Large intestine (tissue), 3 donors: ENCODE measurements around the gene SEMA4G. TPM values are rescaled to one million over a fixed set of nuclear protein-coding genes. Genes with fewer than 3 reads are reported as not detected.

Experiments
- DNase-seq, 2 donors: peaks; one replicate each; pipeline versions ENCODE4 v3.0.0 to v3.0.0-alpha.2; 2013
- H3K27ac ChIP-seq: one replicate; pipeline ENCODE4 v1.5.1; 2013; ENCODE audit warnings: low read length
- H3K27me3 ChIP-seq: 2 replicates; pipeline ENCODE4 v1.6.1; 2013; ENCODE audit warnings: low read length; ENCODE audit not compliant: control insufficient read depth, insufficient read depth
- H3K36me3 ChIP-seq: 2 replicates; pipeline ENCODE4 v1.6.1; 2013; ENCODE audit warnings: low read length; ENCODE audit not compliant: control insufficient read depth, insufficient read depth
- H3K4me1 ChIP-seq: one replicate; pipeline ENCODE4 v1.6.1; 2013; ENCODE audit warnings: low read length; ENCODE audit not compliant: control insufficient read depth, insufficient read depth
- H3K4me3 ChIP-seq: one replicate; pipeline ENCODE4 v1.5.1; 2013; ENCODE audit warnings: low read length
- H3K9me3 ChIP-seq: one replicate; pipeline ENCODE4 v1.6.1; 2013; ENCODE audit warnings: mild to moderate bottlenecking, low read depth, low read length, moderate library complexity; ENCODE audit not compliant: control insufficient read depth
- WGBS: methylation state at CpG from one replicate; pipeline ENCODE4 v1.1.5; 2013; ENCODE audit warnings: low lambda C conversion rate; ENCODE audit not compliant: insufficient coverage; 5-methylcytosine and 5-hydroxymethylcytosine counted together
- polyA plus RNA-seq: library from polyadenylated mRNA; unstranded; fragments of 120-200 nt; gene quantifications from one replicate; pipeline ENCODE4 v1.2.1, GENCODE V29; 2013

The SEMA4G gene
- polyA plus RNA-seq, 1 donor = 121 TPM

DNA sequence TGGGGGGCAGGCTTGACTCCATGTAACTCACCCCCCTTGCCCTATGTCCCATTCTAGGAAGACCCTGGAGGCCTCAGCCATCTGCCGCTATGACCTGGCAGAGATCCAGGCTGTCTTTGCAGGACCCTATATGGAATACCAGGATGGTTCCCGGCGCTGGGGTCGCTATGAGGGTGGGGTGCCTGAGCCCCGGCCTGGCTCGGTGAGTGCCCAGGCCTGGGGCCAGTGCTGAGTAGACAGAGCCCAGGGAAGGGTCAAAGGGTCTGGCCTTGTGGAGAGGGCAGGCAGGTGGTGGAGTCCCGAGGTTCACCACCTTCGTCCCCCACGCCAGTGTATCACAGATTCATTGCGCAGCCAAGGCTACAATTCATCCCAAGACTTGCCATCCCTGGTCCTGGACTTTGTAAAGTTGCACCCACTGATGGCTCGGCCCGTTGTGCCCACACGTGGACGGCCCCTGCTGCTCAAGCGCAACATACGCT is 10.5 kb downstream of the SEMA4G start:
- Histone ChIP-seq H3K27ac (no peak overlapping the region), H3K36me3 (peaks cover 90% of the 10 kb centered on the region), H3K4me1 (no peaks in the 10 kb centered on the region), H3K4me3 (no peak overlapping the region), H3K9me3 (no peaks in the 10 kb centered on the region), H3K27me3 (no peaks in the 10 kb centered on the region)
- WGBS = no CpG with 5 or more reads among the region's 16 CpGs
- no peak for DNase-seq

DNA sequence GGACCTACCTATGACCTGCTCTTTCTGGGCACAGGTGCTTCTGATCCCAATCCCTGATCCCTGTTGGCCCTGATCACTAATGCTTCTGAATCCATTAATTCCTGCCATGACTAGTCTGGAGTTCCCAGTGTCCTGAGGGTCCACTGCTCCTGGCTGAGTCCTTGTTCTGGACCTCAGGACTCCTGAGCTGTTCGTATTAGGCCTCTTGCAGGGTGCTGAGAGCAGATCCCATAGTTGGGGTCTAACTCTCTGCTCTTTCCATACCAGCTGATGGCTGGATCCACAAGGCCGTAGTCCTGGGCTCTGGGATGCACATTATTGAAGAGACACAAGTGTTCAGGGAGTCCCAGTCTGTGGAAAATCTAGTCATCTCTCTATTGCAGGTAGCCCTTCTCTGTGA is 11.0 kb downstream of the SEMA4G start:
- DNase-seq = no peak
- Histone ChIP-seq H3K4me3 (no peak overlapping the region), H3K4me1 (peaks cover 4% of the 10 kb centered on the region), H3K27ac (no peak overlapping the region), H3K9me3 (no peaks in the 10 kb centered on the region), H3K27me3 (no peaks in the 10 kb centered on the region), H3K36me3 (peaks cover 90% of the 10 kb centered on the region)
- WGBS = no CpG with 5 or more reads among the region's 2 CpGs

DNA sequence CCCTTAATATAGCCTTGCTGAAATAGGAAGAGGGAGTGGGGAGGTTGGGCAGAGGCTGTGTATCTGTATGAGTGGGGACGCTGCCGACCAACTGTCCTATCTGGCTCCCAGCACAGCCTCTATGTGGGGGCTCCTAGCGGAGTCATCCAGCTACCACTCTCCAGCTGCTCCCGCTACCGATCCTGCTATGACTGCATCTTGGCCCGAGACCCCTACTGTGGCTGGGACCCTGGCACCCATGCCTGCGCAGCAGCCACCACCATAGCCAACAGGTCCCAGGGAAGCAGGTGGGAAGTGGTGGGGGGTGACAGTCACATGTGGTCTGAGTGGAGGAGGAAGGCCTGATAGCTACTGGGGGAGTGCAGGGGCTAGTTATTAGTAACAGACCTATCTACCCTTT is 11.4 kb downstream of the SEMA4G start:
- WGBS = no CpG with 5 or more reads among the region's 7 CpGs
- no peak overlapping the region for H3K27ac ChIP-seq
- H3K4me1 ChIP-seq = peaks cover 8% of the 10 kb centered on the region
- DNase-seq = no peak
- no peaks in the 10 kb centered on the region for H3K9me3 ChIP-seq
- no peaks in the 10 kb centered on the region for H3K27me3 ChIP-seq
- peaks cover 89% of the 10 kb centered on the region for H3K36me3 ChIP-seq
- no peak overlapping the region for H3K4me3 ChIP-seq

DNA sequence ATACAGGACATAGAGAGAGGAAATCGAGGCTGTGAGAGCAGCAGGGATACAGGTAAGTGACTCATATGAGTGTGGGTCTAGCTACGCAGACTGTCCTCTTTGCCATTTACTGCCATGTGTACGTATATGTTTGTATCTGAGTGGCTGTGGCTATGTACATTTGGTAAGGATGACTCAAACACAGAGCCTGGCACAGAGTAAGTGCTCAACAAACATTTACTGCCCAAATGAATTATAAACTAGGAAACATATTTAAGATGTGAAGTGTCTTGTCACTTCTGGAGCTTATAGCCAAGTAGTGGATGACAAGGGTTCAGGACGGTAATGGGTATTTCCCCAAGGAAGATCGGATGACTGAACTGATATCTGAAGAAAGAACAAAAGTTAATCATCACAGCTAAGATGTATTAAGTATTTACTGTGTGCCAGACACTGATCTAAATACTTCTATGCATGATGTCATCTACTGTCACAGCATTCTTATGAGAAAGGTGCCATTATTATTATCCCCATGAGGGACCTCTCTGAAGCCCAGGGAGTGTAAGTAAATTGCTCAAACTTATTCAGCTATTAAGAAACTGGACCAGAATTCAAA is 12.0 kb downstream of the SEMA4G start:
- DNase-seq = no peak
- Histone ChIP-seq H3K27ac (no peak overlapping the region), H3K9me3 (no peaks in the 10 kb centered on the region), H3K27me3 (no peaks in the 10 kb centered on the region), H3K4me1 (peaks cover 14% of the 10 kb centered on the region), H3K36me3 (peaks cover 88% of the 10 kb centered on the region), H3K4me3 (no peak overlapping the region)
- no CpG with 5 or more reads among the region's 5 CpGs for WGBS

DNA sequence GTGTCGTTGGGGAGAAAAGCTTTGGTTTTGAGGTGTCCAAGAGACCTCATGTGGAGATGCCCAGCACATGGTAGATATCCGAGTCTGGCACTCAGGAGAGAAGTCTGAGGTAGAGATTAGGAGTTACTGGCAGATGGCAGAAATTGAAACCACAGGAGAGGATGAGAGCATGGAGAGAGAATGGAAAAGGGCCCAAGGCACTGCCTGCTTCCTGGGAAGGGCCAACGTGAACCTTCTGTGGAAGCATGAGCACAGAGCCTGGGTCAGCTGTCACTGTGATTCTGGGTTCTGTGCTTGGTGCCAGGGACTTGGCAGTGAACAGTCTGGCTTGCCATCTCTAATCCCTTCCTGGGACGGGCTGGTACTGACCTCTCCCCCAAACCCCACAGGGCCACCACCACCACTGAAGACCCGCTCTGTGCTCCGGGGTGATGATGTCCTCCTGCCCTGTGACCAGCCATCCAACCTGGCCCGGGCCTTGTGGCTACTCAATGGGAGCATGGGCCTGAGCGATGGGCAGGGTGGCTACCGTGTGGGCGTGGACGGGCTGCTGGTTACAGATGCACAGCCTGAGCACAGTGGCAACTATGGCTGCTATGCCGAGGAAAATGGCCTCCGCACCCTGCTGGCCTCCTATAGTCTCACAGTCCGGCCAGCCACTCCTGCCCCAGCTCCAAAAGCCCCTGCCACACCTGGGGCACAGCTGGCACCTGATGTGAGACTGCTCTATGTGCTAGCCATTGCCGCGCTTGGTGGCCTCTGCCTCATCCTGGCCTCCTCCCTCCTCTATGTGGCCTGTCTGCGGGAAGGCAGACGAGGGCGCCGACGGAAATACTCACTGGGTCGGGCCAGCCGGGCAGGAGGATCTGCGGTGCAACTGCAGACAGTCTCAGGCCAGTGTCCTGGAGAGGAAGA is 13.9 kb downstream of the SEMA4G start:
- peaks cover 23% of the 10 kb centered on the region for H3K4me1 ChIP-seq
- H3K36me3 ChIP-seq = peaks cover 74% of the 10 kb centered on the region
- no peak for DNase-seq
- H3K27me3 ChIP-seq = no peaks in the 10 kb centered on the region
- 100% methylated on average over 1 of the region's 24 CpGs for WGBS
- no peak overlapping the region for H3K27ac ChIP-seq
- no peaks in the 10 kb centered on the region for H3K9me3 ChIP-seq
- no peak overlapping the region for H3K4me3 ChIP-seq

DNA sequence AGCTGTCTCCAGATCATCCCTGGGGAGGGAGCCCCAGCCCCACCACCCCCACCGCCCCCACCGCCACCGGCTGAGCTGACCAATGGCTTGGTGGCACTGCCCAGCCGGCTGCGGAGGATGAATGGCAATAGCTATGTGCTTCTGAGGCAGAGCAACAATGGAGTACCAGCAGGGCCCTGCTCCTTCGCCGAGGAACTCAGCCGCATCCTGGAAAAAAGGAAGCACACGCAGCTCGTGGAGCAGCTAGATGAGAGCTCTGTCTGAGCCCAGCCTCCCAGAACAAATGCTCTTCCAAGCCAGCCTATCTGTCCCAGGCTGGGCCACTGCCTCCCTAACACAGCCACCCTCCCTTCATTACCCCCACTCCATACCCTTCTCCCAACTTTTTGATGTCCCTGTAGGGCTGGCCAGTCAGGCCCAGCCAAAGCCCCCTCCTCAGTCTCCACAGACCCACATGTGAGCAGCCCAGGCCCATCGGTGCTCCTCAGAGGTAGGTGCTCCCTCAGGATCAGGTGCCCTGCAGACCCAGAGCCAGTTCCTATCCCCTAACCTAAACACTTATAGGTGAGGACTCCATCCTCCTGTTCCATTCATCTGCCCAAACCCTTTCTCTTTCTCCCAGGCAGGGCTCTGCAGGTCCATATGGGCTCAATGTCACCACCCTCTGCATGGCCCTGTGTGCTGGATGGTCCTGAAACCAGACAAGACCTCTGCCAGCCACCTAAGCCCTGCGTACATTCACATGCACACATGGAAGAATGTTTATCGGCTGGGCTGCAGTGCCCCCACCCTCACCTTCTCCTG is 14.8 kb downstream of the SEMA4G start:
- peaks cover 68% of the 10 kb centered on the region for H3K36me3 ChIP-seq
- WGBS = no CpG with 5 or more reads among the region's 13 CpGs
- no peak for DNase-seq

DNA sequence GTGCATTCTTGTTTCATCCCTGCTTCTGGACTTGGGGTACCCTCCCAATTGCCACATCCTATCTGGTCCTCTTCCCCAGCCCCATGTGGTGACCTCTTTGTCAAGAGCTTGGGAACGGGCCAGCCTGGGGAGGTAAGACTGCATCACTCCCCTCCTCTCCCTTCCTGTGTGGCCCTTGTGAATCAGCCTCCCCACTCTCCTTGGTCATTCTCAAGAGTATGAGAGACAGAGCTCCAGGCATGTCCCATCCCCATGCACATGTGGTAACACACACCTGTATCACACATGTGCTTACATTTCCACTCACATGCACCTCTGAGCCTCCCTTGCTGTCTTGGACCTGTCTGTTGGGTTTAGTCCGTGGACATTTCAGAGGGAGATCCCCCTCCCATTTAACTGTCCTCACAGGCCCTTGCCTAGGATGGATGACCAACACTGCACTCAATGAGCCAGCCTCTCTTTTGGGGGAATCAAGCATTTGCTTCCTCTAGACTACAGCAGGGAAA is 15.4 kb downstream of the SEMA4G start:
- H3K9me3 ChIP-seq = no peaks in the 10 kb centered on the region
- no CpG with 5 or more reads among the region's 2 CpGs for WGBS
- no peak for DNase-seq

More for the DNA sequence above, 14.8 kb downstream of the SEMA4G start:
- H3K27me3 ChIP-seq = no peaks in the 10 kb centered on the region
- H3K4me1 ChIP-seq = peaks cover 26% of the 10 kb centered on the region
- H3K27ac ChIP-seq = no peak overlapping the region
- H3K9me3 ChIP-seq = no peaks in the 10 kb centered on the region
- no peak overlapping the region for H3K4me3 ChIP-seq

DNA sequence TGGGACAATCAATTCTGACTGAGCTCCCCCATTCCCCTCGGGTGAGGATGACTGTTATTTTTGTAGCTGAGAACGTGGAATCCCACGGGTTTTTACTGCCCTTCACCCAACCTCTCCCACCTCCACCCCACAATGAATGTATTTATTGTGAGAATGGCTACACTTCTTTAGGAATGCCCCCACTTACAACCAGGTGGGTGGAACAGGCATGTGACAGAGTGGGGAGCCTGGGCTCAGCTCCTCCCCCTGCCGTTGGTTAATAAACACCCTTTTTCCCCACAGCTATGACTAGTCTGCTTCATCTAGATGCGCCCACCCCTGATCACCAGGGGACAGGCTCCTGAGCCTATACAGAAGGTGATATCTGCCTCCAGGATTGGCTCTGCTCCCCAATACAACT is 16.0 kb downstream of the SEMA4G start:
- H3K27me3 ChIP-seq = no peaks in the 10 kb centered on the region
- H3K4me3 ChIP-seq = no peak overlapping the region
- no CpG with 5 or more reads among the region's 5 CpGs for WGBS
- H3K36me3 ChIP-seq = peaks cover 68% of the 10 kb centered on the region
- H3K9me3 ChIP-seq = no peaks in the 10 kb centered on the region
- peak overlapping the region; percentile 9 for H3K27ac ChIP-seq
- peak; percentile 31 to 60 for DNase-seq
- peaks cover 26% of the 10 kb centered on the region for H3K4me1 ChIP-seq

More for the DNA sequence above, 15.4 kb downstream of the SEMA4G start:
- Histone ChIP-seq H3K4me1 (peaks cover 26% of the 10 kb centered on the region), H3K36me3 (peaks cover 69% of the 10 kb centered on the region), H3K27ac (peak overlapping the region; percentile 9), H3K27me3 (no peaks in the 10 kb centered on the region), H3K4me3 (no peak overlapping the region)

DNA sequence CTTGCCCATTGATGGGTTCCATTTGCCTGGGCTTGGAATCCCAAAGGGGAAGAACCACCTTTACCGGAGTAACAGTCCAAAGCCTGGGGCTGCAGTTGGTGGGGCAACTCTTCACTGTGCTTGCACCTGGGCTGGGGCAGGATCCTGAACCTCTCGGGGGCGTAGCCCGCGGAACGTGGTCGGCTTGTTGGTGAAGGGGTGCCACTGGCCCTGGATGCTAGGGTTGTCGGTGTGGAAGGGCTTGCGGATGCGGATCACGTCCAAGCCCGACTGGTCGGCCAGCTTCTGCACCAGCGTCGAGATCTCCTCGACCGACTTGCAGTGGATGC is 17.3 kb downstream of the SEMA4G start:
- Histone ChIP-seq H3K27ac (no peak overlapping the region), H3K27me3 (no peaks in the 10 kb centered on the region), H3K9me3 (no peaks in the 10 kb centered on the region), H3K4me3 (peak overlapping the region; percentile 97), H3K4me1 (peaks cover 26% of the 10 kb centered on the region), H3K36me3 (peaks cover 66% of the 10 kb centered on the region)
- DNase-seq = no peak
- WGBS = no CpG with 5 or more reads among the region's 17 CpGs
